ENCODE measurements around the gene ZNF438. TPM values are rescaled to one million over a fixed set of nuclear protein-coding genes. Genes with fewer than 3 reads are reported as not detected.
A peak's percentile ranks its signal among the peaks of the same experiment; 100 is the strongest.

The ZNF438 gene
- total and polyA plus RNA-seq, 7 donors: 12.3 to 27.9 (median 20.7) TPM

DNA sequence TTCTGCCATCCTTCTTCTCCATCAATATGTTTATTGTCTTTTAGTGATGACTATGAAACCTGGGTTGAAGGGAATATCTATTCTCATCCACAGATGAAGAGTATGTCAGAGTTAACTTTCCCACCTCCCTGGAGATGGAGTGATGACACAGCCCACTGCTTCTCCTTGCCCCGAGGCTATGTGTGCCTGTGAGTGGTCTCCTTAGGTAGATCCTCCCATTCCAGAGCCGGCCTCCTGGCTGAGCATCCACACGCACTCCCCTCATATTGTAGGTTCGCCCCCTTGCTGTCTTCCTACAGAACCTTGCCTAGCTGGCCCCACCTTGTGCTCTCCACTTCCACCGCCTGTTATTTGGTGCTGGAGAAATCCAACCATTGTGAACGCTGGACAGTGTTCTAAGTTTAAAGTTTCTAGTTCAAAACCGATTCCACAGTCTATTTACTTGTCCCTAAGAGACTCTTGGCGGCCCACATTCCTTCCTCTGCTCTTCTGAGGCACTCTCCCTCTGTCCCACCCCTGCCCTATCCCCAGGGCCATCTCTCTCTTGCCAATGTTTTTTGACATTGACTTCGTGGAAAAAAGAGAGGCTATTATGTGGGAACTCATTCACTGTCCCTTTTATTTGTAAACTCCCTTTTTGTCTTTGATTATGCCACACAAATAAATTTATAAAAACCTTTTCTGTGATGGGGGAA, 168.0 kb downstream of the ZNF438 start:
- Histone ChIP-seq H3K36me3 (ENCODE audit: insufficient read depth in 1 of 2, low read depth in 1 of 2) (peaks cover 0 to 1% of the 10 kb centered on the region in 2 donors), H3K4me1 (peaks cover 28% of the 10 kb centered on the region), H3K27ac (peak overlapping the region; percentile 71), H3K4me3 (no peak overlapping the region), H3K27me3 (ENCODE audit: insufficient read depth in 3 of 3, low read length in 2 of 3) (no peaks in the 10 kb centered on the region), H3K9me3 (no peaks in the 10 kb centered on the region)
- WGBS, 3 donors: 72 to 79% (median 75%) methylated on average over 9 of the region's 9 CpGs
- TF ChIP-seq, protein P1, sequence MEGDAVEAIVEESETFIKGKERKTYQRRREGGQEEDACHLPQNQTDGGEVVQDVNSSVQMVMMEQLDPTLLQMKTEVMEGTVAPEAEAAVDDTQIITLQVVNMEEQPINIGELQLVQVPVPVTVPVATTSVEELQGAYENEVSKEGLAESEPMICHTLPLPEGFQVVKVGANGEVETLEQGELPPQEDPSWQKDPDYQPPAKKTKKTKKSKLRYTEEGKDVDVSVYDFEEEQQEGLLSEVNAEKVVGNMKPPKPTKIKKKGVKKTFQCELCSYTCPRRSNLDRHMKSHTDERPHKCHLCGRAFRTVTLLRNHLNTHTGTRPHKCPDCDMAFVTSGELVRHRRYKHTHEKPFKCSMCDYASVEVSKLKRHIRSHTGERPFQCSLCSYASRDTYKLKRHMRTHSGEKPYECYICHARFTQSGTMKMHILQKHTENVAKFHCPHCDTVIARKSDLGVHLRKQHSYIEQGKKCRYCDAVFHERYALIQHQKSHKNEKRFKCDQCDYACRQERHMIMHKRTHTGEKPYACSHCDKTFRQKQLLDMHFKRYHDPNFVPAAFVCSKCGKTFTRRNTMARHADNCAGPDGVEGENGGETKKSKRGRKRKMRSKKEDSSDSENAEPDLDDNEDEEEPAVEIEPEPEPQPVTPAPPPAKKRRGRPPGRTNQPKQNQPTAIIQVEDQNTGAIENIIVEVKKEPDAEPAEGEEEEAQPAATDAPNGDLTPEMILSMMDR (IDR thresholded peaks at IDR 0.05): no peak
- ATAC-seq (peak in 3 of 4 donors; percentile 28 to 34 (median 33)), DNase-seq (no peak)
- intact Hi-C loops (cut with DNase I): no loop called here

GRCh38 chr10:30862486-30862885, 169.2 kb downstream of the ZNF438 start:
- H3K27me3 ChIP-seq (ENCODE audit: insufficient read depth in 3 of 3, low read length in 2 of 3): no peaks in the 10 kb centered on the region
- no peaks in the 10 kb centered on the region for H3K9me3 ChIP-seq
- no peak for DNase-seq
- intact Hi-C loops (cut with DNase I): no loop called here
- H3K4me1 ChIP-seq: peaks cover 40% of the 10 kb centered on the region
- TF ChIP-seq, protein P1 (IDR thresholded peaks at IDR 0.05): no peak
- ATAC-seq: peak; percentile 13 to 52 (median 29)
- no peaks in the 10 kb centered on the region for H3K36me3 ChIP-seq (ENCODE audit: insufficient read depth in 1 of 2, low read depth in 1 of 2)
- H3K27ac ChIP-seq: peak overlapping the region; percentile 71
- no peak overlapping the region for H3K4me3 ChIP-seq
- 51 to 79% (median 59%) methylated on average over 2 of the region's 2 CpGs for WGBS, 3 donors

DNA sequence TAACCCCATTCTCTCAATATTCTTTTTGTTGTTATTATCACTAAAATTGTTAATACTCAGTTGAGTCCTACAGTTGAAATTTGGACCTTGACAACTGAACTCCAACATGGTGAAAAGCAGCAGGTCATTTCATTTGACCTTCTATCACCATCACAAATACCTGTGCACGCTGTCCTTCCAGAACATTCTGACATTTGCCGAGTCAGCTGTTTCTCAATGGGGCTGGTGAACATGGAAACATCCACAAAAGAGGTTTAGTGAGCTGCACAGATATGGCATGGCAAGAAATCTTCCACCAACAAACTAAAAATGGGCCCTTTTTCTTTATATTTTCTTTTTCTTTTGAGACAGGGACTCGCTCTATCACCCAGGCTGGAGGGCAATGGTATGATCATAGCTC, 169.7 kb downstream of the ZNF438 start:
- ATAC-seq (no peak), DNase-seq (no peak)
- H3K9me3 ChIP-seq: no peaks in the 10 kb centered on the region
- TF ChIP-seq, protein P1 (IDR thresholded peaks at IDR 0.05): no peak
- H3K36me3 ChIP-seq (ENCODE audit: insufficient read depth in 1 of 2, low read depth in 1 of 2): no peaks in the 10 kb centered on the region
- intact Hi-C loops (cut with DNase I): no loop called here
- peaks cover 41% of the 10 kb centered on the region for H3K4me1 ChIP-seq
- no peak overlapping the region for H3K4me3 ChIP-seq
- H3K27ac ChIP-seq: peak overlapping the region; percentile 71
- no peaks in the 10 kb centered on the region for H3K27me3 ChIP-seq (ENCODE audit: insufficient read depth in 3 of 3, low read length in 2 of 3)
- WGBS, 3 donors: 85 to 92% (median 92%) methylated on average over 3 of the region's 3 CpGs

DNA sequence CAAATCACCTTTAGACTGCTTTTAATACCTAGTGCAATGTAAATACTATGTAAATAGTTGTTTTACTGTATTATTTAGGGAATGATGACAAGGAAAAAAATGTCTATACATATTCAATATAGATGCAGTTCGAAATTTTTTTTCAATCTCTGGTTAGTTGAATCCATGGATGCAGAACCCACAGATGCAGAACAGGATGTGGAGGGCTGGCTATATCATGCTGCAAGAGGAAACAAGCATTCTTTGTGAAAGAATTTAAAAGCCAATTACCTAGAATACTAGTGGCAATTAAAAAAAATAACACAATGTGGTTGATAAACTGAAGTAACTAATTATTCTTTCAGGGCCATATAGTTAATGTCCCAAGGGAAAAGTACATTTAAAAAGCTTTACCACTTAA, 170.4 kb downstream of the ZNF438 start:
- Histone ChIP-seq H3K27ac (no peak overlapping the region), H3K4me1 (peaks cover 41% of the 10 kb centered on the region), H3K9me3 (no peaks in the 10 kb centered on the region), H3K4me3 (no peak overlapping the region), H3K27me3 (ENCODE audit: insufficient read depth in 3 of 3, low read length in 2 of 3) (no peaks in the 10 kb centered on the region), H3K36me3 (ENCODE audit: insufficient read depth in 1 of 2, low read depth in 1 of 2) (no peaks in the 10 kb centered on the region)
- 82 to 89% (median 83%) methylated on average over 1 of the region's 1 CpG for WGBS, 3 donors
- no peak for ATAC-seq
- TF ChIP-seq, protein P1 (IDR thresholded peaks at IDR 0.05): no peak
- intact Hi-C loops (cut with DNase I): no loop called here
- no peak for DNase-seq
